Right lung (tissue), 5 donors: Measurements from ENCODE around the gene CPED1. TPM values are rescaled to one million over a fixed set of nuclear protein-coding genes. Genes with fewer than 3 reads are reported as not detected.
"Not testable (repeated sequence)": the region's sequence is repeated elsewhere in the genome, so short reads cannot be mapped to it uniquely, and the experiment has no call there.

Source experiments
- DNase-seq, 2 donors: peaks; one replicate each; pipeline ENCODE4 v3.0.0-alpha.2; 2013
- polyA plus RNA-seq, 5 donors: library from polyadenylated mRNA; unstranded; fragments of 120-200 nt; gene quantifications; one replicate each; pipeline versions ENCODE4 v1.2.1 to v1.2.3, GENCODE V29; 2013; ENCODE audit warnings: inconsistent platforms in 1 of 5, low replicate concordance in 1 of 5; ENCODE audit not compliant: insufficient read length in 5 of 5, insufficient read depth in 1 of 5

Gene CPED1
- polyA plus RNA-seq, 5 donors = 11.1 to 34.2 (median 25.8) TPM

GRCh38 chr7:121180436-121181063 is 192.0 kb downstream of the CPED1 start:
- no peak for DNase-seq

GRCh38 chr7:121181357-121181756 is 192.8 kb downstream of the CPED1 start:
- DNase-seq = no peak

- no peak for DNase-seq
Measured at GRCh38 chr7:121182281-121182680, 193.8 kb downstream of the CPED1 start.

GRCh38 chr7:121182902-121183301 is 194.4 kb downstream of the CPED1 start:
- DNase-seq = no peak

DNA sequence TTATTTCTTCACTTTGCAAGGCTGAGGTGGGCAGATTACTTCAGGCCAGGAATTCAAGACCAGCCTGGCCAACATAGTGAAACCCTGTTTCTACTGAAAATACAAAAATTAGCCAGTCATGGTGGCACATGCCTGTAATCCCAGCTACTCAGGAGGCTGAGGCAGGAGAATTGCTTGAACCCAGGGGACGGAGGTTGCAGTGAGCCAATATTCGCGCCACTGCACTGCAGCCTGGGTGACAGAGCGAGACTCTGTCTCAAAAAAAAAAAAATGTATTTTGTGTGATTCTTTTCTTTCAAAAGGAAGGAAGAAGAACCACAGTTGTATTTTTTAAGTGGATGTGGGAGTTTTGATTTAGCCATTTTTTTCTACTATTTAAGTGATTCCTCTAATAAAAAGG is 195.4 kb downstream of the CPED1 start:
- not testable (repeated sequence) for DNase-seq

- no peak for DNase-seq
Measured at GRCh38 chr7:121186746-121187145, 198.2 kb downstream of the CPED1 start.

DNA sequence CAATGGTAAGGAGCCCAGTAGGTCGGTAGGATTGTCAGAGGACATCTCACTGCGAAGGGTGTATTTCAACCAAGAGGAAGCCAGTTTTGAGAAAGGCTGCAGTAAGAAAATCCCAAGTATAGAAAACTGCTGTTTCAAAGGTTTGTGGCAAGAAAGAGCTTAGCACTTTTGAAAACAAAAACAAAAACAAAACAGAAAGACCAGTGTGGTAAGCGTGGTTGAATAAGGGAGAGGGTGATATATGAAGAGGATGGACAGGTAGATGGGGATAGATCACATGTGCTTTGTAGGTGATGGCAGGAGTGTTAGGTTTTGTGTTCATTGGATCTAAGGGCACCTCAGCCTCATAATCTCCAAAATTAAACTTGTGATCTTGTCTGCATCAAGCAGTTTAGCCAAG is 198.7 kb downstream of the CPED1 start:
- no peak for DNase-seq

DNA sequence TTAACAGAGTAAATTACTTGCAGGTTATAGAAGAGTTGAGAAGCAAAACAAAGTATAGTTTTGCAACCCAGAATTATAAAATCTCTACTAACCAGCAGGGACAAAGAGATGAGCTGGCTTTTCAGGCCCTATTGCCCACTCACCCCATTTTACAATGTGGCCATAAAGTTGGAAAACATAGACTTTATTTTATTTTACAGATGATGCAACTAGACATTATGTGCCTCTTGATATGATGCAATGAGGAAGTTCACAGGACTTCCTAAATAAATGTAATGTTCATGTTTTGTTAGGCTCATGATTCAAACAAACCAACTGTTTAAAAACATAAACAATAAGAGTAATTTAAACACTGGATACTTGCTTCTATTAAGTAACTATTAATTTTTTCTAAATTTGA is 199.2 kb downstream of the CPED1 start:
- DNase-seq = no peak

GRCh38 chr7:121192834-121193233 is 204.3 kb downstream of the CPED1 start:
- DNase-seq = no peak

DNA sequence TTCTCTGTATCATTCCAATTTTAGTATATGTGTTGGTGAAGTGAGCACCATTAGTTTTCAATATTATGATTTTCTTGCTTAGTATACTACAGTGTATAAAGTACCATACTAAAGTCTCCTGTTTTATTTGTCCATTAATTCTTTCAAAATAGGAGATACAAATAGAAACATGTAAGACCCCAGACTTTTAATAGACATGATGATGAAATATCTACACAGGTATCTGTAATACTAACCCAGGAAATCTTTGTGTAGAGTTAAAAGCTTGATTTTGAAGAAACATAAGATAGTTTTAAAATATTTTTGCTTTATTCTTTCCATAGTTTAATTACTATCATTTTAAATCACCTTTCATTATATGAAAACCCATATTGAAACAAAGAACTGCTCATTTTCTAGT is 206.5 kb downstream of the CPED1 start:
- no peak for DNase-seq

- no peak for DNase-seq
Measured at GRCh38 chr7:121195874-121196273, 207.4 kb downstream of the CPED1 start.

DNA sequence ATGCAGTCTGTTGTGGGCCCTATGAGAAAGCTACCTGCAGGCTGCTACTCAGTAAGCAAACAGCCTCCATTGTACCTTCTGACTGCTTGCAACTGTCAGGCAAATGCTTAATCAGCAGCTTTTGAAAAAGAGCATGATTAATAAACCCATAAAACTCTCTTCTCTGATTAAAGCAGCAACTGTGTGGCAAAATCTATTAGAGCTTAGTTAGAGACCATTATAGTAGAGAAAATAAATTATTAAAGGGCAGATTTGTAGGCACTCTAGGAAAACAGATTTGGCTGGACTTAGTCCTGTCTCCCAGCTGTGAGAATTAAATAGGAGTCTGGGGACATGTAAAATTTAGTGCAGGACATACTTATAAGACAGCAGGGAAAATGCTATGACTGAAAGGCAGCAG is 207.8 kb downstream of the CPED1 start:
- no peak for DNase-seq

- no peak for DNase-seq
Measured at GRCh38 chr7:121197455-121197854, 208.9 kb downstream of the CPED1 start.

DNA sequence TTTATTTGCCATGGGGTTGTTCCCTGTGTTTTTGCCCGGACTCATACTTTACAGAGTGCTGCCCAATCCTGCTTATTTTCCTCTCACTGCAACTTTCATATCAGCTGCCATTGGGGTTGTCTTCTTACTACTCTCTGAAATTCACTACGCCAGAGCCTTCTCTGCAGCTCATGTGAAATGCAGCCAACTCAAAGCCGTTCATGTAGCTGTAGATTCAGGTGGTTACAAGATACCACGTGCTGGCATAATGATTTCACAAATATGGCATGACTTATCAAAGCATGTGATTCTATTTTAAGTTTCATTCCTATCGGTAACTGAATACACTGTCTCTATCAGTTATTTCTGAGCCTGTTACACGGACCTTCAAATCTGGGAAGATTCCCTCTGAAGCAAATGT is 210.0 kb downstream of the CPED1 start:
- DNase-seq = no peak

DNA sequence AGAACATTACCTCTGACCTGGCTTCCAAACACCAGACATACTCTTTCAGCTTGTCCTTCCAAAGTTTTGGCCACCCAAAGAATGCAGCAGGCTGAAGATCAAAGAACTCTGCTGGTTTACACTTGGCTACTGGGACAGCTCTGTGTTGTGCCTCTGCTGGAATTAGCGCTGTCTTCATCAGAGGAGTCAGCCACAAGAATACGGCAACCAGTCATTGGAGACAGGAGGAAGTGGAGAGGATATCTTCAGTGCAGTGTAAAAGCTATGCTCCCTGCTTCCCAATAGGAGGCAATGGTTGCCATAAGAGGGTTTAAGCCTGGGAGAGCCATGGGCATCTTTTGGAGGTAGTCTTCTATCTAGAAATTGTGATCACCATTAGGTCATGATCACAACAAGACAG is 213.6 kb downstream of the CPED1 start:
- no peak for DNase-seq

GRCh38 chr7:121202834-121203233 is 214.3 kb downstream of the CPED1 start:
- DNase-seq = no peak

DNA sequence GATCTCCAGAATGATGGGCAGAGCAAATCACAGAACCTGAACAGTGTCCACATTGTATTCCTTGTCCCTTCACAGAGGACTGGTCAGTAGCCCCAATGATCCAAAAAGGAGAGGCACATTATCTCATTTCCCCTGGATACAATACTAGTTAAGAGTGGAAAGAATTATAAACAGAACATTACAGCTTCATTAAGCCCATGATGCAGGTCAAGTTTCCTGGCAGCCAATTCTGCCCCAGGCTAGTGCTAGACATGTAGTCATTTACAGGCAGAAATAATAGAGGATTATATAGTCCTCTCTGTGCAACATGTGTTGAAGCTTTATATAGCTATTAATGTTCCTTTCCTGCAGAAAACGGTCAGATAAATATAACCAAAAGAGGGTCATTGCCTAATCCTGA is 216.0 kb downstream of the CPED1 start:
- no peak for DNase-seq

DNA sequence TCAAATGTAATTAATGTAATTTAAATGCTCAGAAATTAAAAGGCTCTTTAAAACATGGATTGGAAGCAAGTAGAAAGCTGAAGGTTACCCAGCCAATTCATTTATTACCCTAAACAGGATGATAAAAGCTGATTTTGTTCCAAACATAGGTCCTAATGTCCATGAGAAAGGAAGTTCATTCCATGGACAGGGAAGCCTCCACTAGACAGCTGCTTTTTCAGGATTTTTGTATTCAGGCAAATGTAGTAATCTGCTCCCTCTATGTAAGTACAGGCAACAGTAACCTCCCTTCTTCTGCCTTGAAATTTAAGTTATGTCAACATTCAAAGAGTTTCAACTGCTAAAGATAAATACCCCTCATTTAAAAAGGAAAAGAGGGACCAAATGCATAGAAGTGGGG is 217.3 kb downstream of the CPED1 start:
- no peak for DNase-seq

- no peak for DNase-seq
Measured at GRCh38 chr7:121211253-121211652, 222.7 kb downstream of the CPED1 start.

DNA sequence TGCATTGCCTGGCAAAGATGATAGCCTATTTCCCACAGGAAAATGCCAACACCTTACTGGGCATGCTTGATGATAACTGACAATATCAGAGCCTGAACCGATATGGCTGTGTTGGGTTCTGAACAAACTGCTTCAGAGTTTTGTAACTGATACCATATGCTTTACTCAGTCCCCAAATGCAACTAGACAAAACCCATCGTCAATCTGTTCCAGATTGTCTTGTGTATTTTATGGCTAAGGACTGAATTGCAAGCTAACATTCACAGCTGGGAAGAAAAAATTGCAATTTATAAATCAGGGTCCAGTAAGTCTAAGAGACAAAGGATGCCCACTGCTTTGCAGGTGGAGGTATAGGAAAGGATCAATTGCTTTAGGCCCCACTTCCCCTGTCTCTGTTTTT is 223.5 kb downstream of the CPED1 start:
- no peak for DNase-seq

- DNase-seq = no peak
Measured at GRCh38 chr7:121214657-121215056, 226.1 kb downstream of the CPED1 start.

GRCh38 chr7:121219026-121219425 is 230.5 kb downstream of the CPED1 start:
- DNase-seq = no peak

DNA sequence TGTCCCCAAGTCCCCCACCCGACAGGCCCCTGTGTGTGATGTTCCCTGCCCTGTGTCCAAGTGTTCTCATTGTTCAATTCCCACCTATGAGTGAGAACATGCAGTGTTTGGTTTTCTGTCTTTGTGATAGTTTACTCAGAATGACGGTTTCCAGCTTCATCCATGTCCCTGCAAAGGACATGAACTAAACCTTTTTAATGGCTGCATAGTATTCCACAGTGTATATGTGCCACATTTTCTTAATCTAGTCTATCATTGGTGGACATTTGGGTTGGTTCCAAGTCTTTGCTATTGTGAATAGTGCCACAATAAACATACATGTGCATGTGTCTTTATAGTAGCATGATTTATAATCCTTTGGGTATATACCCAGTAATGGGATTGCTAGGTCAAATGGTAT is 232.6 kb downstream of the CPED1 start:
- not testable (repeated sequence) for DNase-seq

- DNase-seq = no peak
Measured at GRCh38 chr7:121228779-121229178, 240.3 kb downstream of the CPED1 start.

DNA sequence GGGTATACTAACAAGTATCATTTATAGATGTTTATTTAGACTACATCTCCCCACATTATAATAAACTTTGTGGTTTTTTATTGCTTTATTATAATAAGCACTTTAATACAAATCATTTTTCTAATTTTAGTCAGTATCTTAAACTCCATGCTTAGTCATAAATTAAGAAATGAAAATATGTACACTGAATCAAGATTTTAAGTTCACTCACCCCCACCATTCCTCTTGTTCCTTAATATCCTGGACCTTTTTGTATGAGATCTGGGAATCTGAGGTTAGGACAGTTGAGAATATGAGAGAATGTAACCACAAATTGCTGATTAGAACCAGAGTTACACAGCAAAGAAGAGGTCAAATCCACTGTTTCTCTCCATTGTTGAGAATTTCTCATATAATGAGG is 246.7 kb downstream of the CPED1 start:
- no peak for DNase-seq
